Left lobe of liver (tissue), 2 donors: ENCODE results near the gene ZNF618. TPM values are rescaled to one million over a fixed set of nuclear protein-coding genes. Genes with fewer than 3 reads are reported as not detected.

Experiments
- ATAC-seq: fragments of 200-7000 bp; cut with Tn5 transposase; one replicate; pipeline ENCODE4 v1.9.1; 2020; ENCODE audit warnings: mild to moderate bottlenecking, moderate library complexity
- DNase-seq: peaks from one replicate; pipeline ENCODE4 v3.0.0-alpha.2; 2020; ENCODE audit warnings: low spot score
- total RNA-seq: library from RNA; stranded (reverse); gene quantifications from one replicate; pipeline ENCODE4 v1.2.1, GENCODE V29; 2021
- donor health status: DM: no; HTN: no; CAD: no; lungs with moderate emphysema.
- donor health status: DM: no; HTN: yes; CAD: no.

Gene ZNF618
- total RNA-seq, 1 donor from 2014 or later: 5.7 TPM

DNA sequence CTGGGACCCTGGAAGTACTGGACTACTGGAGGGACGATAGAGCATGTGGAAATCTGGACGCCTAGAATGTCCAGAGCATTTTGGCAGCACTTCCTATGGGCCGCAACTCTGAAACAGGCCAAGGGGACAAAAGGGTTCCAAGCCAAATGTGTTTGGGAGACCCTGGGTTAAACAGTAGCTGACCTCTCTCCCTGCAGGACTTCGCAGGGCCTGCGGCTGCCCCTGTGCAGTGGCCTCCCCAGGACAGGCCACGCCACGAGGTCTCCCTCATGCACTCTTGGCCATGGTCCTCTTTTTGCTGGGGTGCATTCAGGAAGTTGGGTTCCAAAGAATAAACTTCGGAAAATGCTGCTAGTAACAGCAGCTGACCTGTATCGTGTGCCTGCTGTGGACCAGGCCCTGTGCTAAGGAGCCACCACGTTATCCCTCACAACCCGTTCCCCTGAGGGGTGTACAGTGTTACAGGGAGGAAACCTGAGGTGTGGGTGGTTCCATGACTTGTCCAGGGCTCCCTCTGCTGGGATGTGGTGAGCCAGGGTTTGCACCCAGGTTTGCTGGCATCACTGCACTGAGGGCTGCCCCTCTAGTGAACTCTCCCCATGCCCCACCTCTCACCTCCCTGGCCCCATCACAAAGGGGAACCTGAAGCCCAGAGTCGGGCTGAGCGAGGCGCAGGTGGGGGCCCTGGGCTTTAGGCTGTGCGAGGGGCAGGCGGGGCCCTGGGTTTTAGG, 122.6 kb downstream of the ZNF618 start:
- peak; percentile 58 for DNase-seq
- ATAC-seq: peak; percentile 50

DNA sequence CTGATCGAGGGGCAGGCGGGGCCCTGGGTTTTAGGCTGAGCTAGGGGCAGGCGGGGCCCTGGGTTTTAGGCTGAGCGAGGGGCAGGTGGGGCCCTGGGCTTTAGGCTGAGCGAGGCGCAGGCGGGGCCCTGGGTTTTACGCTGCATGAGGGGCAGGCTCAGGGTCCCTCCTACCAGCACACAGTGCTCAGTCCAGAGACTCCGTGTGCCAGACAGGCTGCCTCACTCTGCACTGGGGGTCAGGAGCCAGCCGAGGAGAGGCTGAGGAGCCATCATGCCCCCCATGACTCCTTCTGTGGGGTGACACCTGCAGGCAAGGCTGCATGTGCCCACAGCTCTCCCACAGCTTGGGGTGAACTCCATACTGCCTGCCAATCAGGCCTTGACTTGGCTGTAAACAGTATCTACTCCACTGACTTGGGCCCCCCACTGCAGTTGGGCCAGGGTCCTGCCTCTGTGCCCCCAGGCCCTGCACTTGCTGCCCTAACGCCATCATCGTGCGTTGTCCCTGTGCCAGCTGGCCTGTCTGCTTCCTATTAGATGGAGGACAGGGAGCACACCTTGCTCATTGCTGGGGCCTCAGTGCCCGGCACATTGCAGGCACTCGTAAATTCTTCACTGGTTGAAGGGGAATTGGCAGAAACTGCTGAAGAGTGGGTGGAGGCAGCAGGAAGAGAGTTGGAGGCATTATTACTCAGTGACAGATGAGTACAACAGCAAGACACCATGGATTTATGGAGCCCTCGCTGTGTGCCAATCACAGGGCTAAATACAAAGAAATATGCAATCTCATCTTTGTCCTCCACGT, 123.3 kb downstream of the ZNF618 start:
- DNase-seq: peak; percentile 45
- ATAC-seq: no peak

DNA sequence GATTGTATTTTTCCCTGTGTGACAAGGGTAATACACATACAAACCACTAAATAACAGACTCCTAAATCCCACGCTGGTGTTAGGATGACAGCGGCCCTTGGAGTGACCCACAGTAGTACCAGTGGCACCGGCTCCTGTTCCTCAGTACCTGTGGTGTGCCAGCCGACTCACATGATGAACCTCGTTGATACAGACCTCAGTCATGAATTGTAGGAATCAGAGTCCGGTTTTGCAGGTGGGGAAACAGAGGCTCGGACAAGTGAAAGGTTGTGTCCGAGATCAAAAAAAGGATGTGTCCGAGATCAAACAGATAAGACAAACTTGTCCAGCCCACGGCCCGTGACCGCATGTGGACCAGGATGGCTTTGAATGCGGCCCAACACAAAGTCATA, 124.0 kb downstream of the ZNF618 start:
- DNase-seq (peak; percentile 36), ATAC-seq (no peak)

GRCh38 chr9:114000671-114001409, 124.7 kb downstream of the ZNF618 start:
- ATAC-seq (no peak), DNase-seq (peak; percentile 35)

DNA sequence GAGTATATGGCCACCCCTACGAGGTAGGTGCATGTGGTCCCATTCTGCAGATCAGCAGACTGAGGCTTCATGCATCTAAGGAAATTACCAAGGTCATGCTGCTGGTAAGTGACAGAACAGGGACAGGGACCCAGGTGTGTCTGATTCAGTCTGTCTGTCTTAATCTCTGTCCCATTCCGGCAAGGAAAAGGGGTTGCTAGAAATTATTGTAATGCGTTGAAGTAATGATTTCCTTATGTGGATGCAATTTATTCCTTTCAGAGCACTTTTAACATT, 125.2 kb downstream of the ZNF618 start:
- DNase-seq (no peak), ATAC-seq (no peak)

DNA sequence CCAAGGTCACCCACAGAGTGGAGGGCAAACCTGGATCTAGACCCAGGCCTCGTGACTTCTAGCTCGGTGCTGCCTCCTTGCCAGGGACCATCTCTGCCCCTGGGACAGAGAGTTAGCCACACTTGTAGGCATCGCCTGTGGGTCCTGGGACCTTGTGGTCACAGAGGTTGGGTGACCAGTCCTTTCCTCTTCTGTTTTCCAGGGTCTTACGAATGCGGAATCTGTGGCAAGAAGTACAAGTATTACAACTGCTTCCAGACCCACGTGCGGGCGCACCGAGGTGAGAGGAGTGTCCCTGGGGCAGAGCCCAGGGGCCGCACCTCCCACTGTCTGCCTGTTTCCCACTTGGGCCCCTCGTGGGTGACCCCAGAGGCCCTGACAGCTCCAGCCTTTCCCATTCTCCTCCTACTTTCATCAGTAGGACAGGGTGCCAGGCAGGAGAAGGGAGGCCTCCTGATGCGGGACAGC, 125.7 kb downstream of the ZNF618 start:
- no peak for ATAC-seq

DNA sequence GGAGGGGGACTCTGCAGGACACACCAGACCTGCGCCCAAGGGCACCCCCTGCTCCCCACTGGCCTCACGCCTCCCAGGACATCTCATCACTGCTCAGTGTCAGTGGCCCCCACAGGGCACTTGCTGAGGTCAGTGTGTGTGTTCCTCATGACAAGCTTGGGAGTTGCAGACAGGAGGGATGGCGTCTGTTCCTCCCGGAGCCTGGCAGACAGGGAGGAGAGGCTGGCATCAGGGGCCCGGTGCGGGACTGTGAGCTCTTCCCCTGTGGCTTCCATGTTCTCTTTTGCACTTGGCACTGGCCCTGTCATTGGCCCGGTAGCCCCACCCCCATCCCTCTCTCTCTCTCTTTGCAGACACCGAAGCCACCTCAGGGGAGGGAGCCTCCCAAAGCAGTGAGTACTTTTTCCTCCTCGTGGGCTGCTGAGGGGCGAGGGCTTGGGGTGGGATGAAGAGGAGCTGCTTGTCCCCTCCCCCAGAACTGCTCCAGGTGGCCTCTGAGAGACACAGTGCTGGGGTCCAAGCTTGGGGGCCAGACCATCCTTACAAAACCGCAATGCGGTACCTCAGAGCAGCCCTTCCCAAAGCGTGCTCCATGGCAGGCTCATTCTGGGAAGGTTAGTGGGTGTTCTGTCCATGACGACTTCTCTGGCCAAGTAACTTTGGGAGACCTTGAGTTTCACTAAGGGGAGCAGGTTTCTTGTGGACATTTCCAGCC, 126.3 kb downstream of the ZNF618 start:
- DNase-seq (peak; percentile 18), ATAC-seq (no peak)

More for the DNA sequence above, 125.7 kb downstream of the ZNF618 start:
- peak; percentile 38 for DNase-seq

GRCh38 chr9:114002986-114003350, 126.9 kb downstream of the ZNF618 start:
- peak; percentile 19 for DNase-seq
- ATAC-seq: no peak

DNA sequence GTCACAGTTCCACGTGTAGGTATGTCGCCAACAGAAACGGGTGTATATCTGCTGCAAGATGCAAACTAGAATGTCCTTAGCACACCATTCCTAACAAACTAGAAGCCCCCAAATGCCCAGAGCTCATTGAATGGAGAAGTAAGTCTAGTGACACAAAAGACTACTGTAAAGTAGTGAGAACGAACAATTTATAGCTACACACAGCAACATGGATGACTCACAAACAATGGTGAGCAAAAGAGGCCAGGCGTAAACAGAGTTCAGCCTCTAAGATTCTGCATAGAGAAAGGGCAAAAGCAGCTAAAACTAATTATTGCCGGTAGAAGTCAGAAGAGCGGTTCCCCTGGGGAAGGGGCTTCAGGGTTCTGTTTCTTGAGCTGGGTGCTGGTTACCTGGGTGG, 127.2 kb downstream of the ZNF618 start:
- ATAC-seq: no peak
- DNase-seq: no peak

DNA sequence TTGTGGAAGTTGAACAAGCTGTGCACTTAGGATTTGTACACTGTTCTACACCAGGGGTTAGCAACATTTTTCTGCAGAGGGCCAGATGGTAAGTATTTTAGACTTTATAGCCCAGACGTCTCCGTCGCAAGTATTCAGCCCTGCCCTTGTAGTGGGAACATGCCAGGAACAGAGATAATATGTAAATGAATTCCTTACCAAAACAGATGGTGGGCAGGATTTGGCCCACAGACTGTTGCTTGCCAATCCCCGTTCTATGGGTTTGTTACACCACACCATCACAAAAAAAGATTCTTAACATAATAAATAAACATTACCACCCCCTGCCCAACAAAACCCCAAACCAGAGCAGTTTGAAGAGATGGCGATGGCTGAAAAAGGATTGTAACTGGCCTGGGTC, 127.6 kb downstream of the ZNF618 start:
- DNase-seq (no peak), ATAC-seq (no peak)

DNA sequence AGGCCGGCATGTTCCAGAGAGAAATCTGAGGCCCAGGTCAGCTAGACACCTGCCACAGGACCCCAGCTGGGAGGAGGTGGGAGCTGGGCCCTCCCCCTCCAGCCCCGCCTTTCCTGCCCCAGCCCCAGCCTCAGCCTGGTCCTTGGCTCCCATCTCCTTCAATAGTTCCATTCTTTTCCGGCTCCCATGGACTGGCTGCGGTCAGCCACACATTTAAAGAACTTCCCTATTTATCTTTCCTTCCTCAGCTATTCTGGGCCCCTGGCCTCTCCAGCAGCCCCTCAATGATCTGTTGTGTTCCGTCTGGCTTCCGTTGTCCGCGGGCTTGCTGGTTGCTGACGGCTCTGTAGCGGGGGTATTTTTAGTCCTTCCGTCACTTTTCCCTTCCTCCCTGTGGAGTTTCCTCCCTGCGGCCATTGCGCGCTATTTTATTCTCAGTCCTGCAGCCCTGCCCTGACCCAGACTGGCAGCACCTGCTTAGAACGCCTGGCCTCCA, 128.2 kb downstream of the ZNF618 start:
- ATAC-seq: peak; percentile 56
- peak; percentile 47 for DNase-seq

DNA sequence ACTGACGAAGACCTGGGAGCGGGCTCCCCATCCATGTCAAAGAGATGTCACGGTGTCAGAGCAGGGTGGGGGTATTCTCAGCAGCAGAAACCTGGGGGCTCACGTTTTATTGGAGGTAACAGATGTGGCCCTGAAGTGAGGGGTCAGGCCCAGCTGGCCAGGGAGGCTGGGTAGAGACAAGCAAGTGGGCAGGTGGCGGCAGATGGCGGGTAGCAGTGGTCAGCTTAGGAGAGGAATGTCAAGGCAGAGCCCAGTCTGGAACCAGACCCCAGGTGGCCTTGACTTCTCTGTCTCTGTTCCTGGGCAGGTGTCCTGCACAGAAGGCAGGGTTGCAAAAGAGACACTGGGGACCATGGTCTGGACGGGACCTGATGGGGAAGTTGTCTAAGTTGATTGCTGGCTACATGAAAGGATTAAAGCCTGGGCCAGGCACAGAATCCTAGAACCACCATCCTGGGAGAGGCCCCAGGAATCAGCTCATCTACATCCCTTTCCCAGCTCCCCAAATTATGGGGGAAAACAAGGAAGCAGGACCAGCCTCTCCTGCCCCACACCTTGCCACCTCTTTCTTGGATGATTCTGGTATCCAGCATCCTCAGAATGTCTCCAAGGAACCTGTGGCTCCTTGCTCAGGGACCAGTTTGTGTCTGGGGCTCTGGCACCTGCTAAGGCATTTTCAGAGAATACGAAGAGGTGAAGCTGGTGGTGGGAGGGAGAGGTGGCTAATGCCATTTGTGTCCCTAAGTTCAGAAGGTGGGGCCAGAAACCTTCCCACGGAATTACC, 129.5 kb downstream of the ZNF618 start:
- ATAC-seq: no peak
- DNase-seq: peak; percentile 26

DNA sequence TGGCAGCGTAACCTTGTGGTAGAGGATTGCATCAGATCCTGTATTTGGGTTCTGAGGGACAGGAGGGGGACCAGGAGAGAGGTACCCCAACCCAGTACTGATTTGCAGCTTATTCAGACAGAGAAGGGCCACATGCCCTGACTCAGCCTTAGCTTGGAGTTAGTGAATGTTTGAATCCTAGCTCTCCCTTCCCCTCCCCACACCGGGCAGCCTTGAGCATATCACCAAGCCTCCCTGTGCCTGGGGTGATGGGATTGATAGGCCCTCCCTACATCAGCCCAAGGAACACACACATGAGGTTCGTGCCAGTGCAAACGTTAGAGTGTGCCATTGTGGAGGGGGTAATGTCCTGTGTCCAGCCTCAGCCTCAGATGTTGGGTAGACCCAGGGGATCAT, 130.0 kb downstream of the ZNF618 start:
- ATAC-seq: no peak
- peak; percentile 18 for DNase-seq

DNA sequence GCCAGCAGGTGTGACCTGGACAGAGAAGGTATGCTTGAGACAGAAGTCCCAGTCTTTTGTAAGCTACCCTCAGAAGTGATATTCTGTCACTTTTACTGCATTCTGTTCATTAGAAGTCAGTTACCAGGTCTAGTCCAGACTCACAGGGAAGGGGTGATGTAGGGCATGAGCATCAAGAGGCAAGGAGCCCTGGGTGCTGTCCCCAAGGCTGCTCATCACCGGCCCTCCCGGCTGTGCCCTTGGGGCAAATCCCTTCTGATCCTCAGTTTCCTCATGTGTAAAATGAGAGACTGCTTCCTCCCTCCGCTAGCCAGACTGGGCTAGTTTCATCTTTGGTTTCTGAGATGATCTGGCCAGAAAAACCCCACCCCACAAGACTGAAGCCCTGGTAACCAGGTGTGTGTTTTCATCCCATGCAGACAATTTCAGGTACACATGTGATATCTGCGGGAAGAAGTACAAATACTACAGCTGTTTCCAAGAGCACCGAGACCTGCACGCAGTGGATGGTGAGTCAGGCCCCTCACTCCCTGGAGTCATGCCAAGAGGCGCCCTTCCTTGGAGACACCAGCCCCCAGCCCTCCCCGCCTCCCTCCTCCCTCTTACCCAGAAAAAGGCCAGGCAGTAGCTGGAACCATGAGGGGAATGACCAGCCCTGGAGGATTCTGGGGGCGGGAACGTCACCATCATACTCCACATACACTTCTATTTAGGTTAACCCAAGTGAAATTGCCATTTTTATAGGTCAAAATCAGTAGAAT, 131.0 kb downstream of the ZNF618 start:
- no peak for ATAC-seq
- peak; percentile 43 for DNase-seq

GRCh38 chr9:114007991-114008666, 132.0 kb downstream of the ZNF618 start:
- ATAC-seq: no peak
- DNase-seq: peak; percentile 33

GRCh38 chr9:114008667-114009410, 132.7 kb downstream of the ZNF618 start:
- no peak for ATAC-seq
- peak; percentile 38 for DNase-seq

DNA sequence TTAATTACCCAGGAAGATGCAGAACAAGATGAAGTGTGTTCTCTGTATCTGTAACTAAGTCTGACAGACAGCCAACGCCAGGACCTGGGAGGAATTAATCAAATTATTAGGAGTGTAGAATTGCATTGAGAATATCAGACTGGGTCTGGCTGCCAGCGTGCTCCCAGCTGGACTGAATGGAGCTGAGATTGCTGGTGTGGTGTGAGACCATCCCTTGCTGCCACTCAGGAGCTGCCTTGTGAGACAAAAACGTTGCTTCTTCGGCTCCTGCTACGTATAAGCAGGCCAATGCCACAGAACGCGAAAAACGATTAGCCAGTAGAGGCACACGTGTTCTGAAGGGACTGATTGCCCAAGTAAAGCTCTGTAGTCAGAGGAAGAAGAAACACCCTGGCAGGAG, 135.2 kb downstream of the ZNF618 start:
- no peak for ATAC-seq
- peak; percentile 27 for DNase-seq

- DNase-seq: peak; percentile 7
- no peak for ATAC-seq
Observed at GRCh38 chr9:114012126-114012525, 136.0 kb downstream of the ZNF618 start.
